ENCODE data around the gene KPNA6.
"Not testable (repeated sequence)": the region's sequence is repeated elsewhere in the genome, so short reads cannot be mapped to it uniquely, and the experiment has no call there.

The KPNA6 gene

GRCh38 chr1:32125313-32125712, 17.5 kb downstream of the KPNA6 start:
- H3K9ac ChIP-seq (ENCODE audit: low read depth, low read length) = no peak overlapping the region
- H3K4me1 ChIP-seq (ENCODE audit: control insufficient read depth, insufficient read depth, low read length) = peaks cover 10% of the 10 kb centered on the region
- H3K36me3 ChIP-seq (ENCODE audit: control insufficient read depth, insufficient read depth, low read length) = no peaks in the 10 kb centered on the region
- no peaks in the 10 kb centered on the region for H3K27me3 ChIP-seq (ENCODE audit: control insufficient read depth, insufficient read depth, low read length)
- no peaks in the 10 kb centered on the region for H3K9me3 ChIP-seq (ENCODE audit: control insufficient read depth, insufficient read depth, low read length)
- no peak overlapping the region for H3K4me3 ChIP-seq (ENCODE audit: low read depth, low read length)

DNA sequence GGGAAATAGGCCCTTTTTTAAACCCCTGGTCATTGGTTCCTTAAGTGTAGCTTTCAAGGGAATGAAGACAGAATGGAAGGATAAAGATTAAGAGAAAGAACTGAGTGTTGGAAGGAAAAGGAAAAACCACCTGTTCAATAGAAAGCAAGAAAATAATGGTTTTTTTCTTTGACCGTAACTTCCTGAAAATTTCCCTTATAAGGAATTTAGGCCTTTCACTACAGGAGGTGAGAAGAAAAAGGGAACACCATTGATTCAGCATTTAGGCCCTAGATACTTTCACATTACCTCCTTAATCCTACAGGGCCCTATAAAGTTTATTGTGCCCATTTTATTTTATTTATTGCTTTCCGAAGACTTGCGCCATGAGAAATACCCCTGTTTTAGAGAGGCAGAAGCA, 18.9 kb downstream of the KPNA6 start:
- Histone ChIP-seq H3K4me3 (ENCODE audit: low read depth, low read length) (no peak overlapping the region), H3K9ac (ENCODE audit: low read depth, low read length) (no peak overlapping the region), H3K36me3 (ENCODE audit: control insufficient read depth, insufficient read depth, low read length) (no peaks in the 10 kb centered on the region), H3K9me3 (ENCODE audit: control insufficient read depth, insufficient read depth, low read length) (no peaks in the 10 kb centered on the region), H3K27me3 (ENCODE audit: control insufficient read depth, insufficient read depth, low read length) (no peaks in the 10 kb centered on the region), H3K4me1 (ENCODE audit: control insufficient read depth, insufficient read depth, low read length) (peaks cover 10% of the 10 kb centered on the region)

- peaks cover 10% of the 10 kb centered on the region for H3K4me1 ChIP-seq (ENCODE audit: control insufficient read depth, insufficient read depth, low read length)
Observed at GRCh38 chr1:32127409-32128198, 19.7 kb downstream of the KPNA6 start.

DNA sequence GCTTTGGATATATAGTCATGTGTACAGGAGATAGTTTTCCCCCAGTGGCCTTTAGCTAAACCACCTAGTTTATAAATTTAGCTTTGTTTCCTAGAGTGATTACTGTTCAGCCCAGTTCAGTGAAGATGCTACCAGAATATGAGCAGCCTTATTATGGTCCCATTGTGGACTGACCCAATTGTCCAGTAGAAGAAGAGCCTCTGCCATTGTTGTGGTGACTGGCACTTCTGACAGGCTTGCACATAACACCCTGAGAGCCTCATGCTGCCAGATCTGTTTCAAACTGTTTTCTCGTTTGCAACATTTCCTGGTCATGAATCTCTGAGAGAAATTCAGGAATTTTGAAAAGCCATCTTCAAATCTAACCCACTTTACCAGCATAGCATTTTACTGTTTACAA, 20.6 kb downstream of the KPNA6 start:
- peaks cover 10% of the 10 kb centered on the region for H3K4me1 ChIP-seq (ENCODE audit: control insufficient read depth, insufficient read depth, low read length)
- no peaks in the 10 kb centered on the region for H3K9me3 ChIP-seq (ENCODE audit: control insufficient read depth, insufficient read depth, low read length)
- H3K36me3 ChIP-seq (ENCODE audit: control insufficient read depth, insufficient read depth, low read length) = no peaks in the 10 kb centered on the region
- H3K4me3 ChIP-seq (ENCODE audit: low read depth, low read length) = no peak overlapping the region
- no peaks in the 10 kb centered on the region for H3K27me3 ChIP-seq (ENCODE audit: control insufficient read depth, insufficient read depth, low read length)
- H3K9ac ChIP-seq (ENCODE audit: low read depth, low read length) = no peak overlapping the region

More at GRCh38 chr1:32127409-32128198, 19.7 kb downstream of the KPNA6 start:
- Histone ChIP-seq H3K4me3 (ENCODE audit: low read depth, low read length) (no peak overlapping the region), H3K27me3 (ENCODE audit: control insufficient read depth, insufficient read depth, low read length) (no peaks in the 10 kb centered on the region), H3K36me3 (ENCODE audit: control insufficient read depth, insufficient read depth, low read length) (no peaks in the 10 kb centered on the region), H3K9me3 (ENCODE audit: control insufficient read depth, insufficient read depth, low read length) (no peaks in the 10 kb centered on the region), H3K9ac (ENCODE audit: low read depth, low read length) (no peak overlapping the region)

GRCh38 chr1:32128964-32129363, 21.1 kb downstream of the KPNA6 start:
- H3K4me3 ChIP-seq (ENCODE audit: low read depth, low read length) = no peak overlapping the region
- H3K4me1 ChIP-seq (ENCODE audit: control insufficient read depth, insufficient read depth, low read length) = peaks cover 10% of the 10 kb centered on the region
- H3K27me3 ChIP-seq (ENCODE audit: control insufficient read depth, insufficient read depth, low read length) = no peaks in the 10 kb centered on the region
- no peak overlapping the region for H3K9ac ChIP-seq (ENCODE audit: low read depth, low read length)
- no peaks in the 10 kb centered on the region for H3K9me3 ChIP-seq (ENCODE audit: control insufficient read depth, insufficient read depth, low read length)
- no peaks in the 10 kb centered on the region for H3K36me3 ChIP-seq (ENCODE audit: control insufficient read depth, insufficient read depth, low read length)

GRCh38 chr1:32133950-32134280, 26.1 kb downstream of the KPNA6 start:
- H3K36me3 ChIP-seq (ENCODE audit: control insufficient read depth, insufficient read depth, low read length); H3K9ac ChIP-seq (ENCODE audit: low read depth, low read length); H3K27me3 ChIP-seq (ENCODE audit: control insufficient read depth, insufficient read depth, low read length); H3K4me3 ChIP-seq (ENCODE audit: low read depth, low read length); H3K9me3 ChIP-seq (ENCODE audit: control insufficient read depth, insufficient read depth, low read length); H3K4me1 ChIP-seq (ENCODE audit: control insufficient read depth, insufficient read depth, low read length): not testable (repeated sequence)

DNA sequence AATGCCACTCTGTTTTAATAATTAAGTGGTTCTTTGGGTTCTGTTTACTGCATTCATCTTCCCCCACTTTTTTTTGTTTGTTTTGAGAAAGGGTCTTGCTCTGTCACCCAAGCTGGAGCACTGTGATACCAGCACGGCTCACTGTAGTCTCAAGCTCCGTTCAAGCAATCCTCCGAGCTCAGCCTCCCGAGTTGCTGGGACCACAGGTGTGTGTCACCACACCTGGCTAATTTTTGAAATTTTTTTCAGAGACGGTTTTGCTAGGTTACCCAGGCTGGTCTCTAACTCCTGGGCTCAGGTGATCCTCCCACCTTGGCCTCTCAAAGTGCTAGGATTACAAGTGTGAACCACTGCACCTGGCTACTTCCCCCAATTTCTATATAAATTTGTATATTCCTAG, 29.3 kb downstream of the KPNA6 start:
- no peaks in the 10 kb centered on the region for H3K36me3 ChIP-seq (ENCODE audit: control insufficient read depth, insufficient read depth, low read length)
- no peak overlapping the region for H3K4me3 ChIP-seq (ENCODE audit: low read depth, low read length)
- no peaks in the 10 kb centered on the region for H3K27me3 ChIP-seq (ENCODE audit: control insufficient read depth, insufficient read depth, low read length)
- no peak overlapping the region for H3K9ac ChIP-seq (ENCODE audit: low read depth, low read length)
- no peaks in the 10 kb centered on the region for H3K9me3 ChIP-seq (ENCODE audit: control insufficient read depth, insufficient read depth, low read length)
- H3K4me1 ChIP-seq (ENCODE audit: control insufficient read depth, insufficient read depth, low read length) = no peaks in the 10 kb centered on the region

DNA sequence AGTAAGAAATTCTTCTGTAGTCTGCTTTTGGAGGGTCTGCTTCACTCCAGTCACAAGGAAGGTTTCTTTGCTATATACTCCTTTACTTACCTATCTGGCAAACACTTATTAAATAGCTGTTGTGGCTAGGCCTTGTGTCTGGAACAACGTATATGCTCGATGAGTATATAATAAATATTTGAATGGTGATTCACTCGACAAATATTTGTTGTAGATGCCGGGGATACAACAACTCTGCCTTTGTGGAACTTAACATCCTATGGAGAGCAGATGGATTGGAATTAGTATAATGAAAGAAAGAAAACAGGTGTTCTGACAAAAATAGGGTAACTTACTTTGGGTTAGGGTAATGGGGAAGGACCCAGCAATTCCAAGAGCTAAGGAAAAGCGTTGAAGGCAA, 31.1 kb downstream of the KPNA6 start:
- Histone ChIP-seq H3K9ac (ENCODE audit: low read depth, low read length) (no peak overlapping the region), H3K4me3 (ENCODE audit: low read depth, low read length) (no peak overlapping the region), H3K27me3 (ENCODE audit: control insufficient read depth, insufficient read depth, low read length) (no peaks in the 10 kb centered on the region), H3K4me1 (ENCODE audit: control insufficient read depth, insufficient read depth, low read length) (no peaks in the 10 kb centered on the region), H3K36me3 (ENCODE audit: control insufficient read depth, insufficient read depth, low read length) (no peaks in the 10 kb centered on the region), H3K9me3 (ENCODE audit: control insufficient read depth, insufficient read depth, low read length) (no peaks in the 10 kb centered on the region)

- Histone ChIP-seq H3K4me3 (ENCODE audit: low read depth, low read length) (no peak overlapping the region), H3K4me1 (ENCODE audit: control insufficient read depth, insufficient read depth, low read length) (no peaks in the 10 kb centered on the region), H3K9me3 (ENCODE audit: control insufficient read depth, insufficient read depth, low read length) (no peaks in the 10 kb centered on the region), H3K27me3 (ENCODE audit: control insufficient read depth, insufficient read depth, low read length) (no peaks in the 10 kb centered on the region), H3K36me3 (ENCODE audit: control insufficient read depth, insufficient read depth, low read length) (no peaks in the 10 kb centered on the region), H3K9ac (ENCODE audit: low read depth, low read length) (no peak overlapping the region)
Observed at GRCh38 chr1:32142446-32143301, 34.8 kb downstream of the KPNA6 start.

DNA sequence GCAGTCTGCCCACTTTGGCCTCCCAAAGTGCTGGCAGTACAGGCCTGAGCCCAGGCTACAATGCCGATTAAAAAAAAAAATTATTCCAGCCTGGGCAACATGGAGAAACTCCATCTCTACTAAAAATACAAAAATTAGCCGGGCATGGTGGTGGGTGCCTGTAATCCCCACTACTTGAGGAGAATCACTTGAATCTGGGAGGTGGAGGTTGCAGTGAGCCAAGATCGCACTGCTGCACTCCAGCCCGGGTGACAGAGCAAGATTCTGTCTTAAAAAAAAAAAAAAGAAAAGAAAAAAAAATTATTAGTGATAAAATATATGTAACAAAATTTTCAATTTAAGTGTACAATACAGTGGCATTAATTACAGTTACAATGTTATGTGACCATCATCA, 35.4 kb downstream of the KPNA6 start:
- H3K9ac ChIP-seq (ENCODE audit: low read depth, low read length); H3K36me3 ChIP-seq (ENCODE audit: control insufficient read depth, insufficient read depth, low read length); H3K4me1 ChIP-seq (ENCODE audit: control insufficient read depth, insufficient read depth, low read length); H3K9me3 ChIP-seq (ENCODE audit: control insufficient read depth, insufficient read depth, low read length); H3K27me3 ChIP-seq (ENCODE audit: control insufficient read depth, insufficient read depth, low read length); H3K4me3 ChIP-seq (ENCODE audit: low read depth, low read length): not testable (repeated sequence)

GRCh38 chr1:32144033-32144432, 36.2 kb downstream of the KPNA6 start:
- H3K4me3 ChIP-seq (ENCODE audit: low read depth, low read length) = no peak overlapping the region
- no peaks in the 10 kb centered on the region for H3K9me3 ChIP-seq (ENCODE audit: control insufficient read depth, insufficient read depth, low read length)
- no peaks in the 10 kb centered on the region for H3K36me3 ChIP-seq (ENCODE audit: control insufficient read depth, insufficient read depth, low read length)
- no peaks in the 10 kb centered on the region for H3K4me1 ChIP-seq (ENCODE audit: control insufficient read depth, insufficient read depth, low read length)
- no peak overlapping the region for H3K9ac ChIP-seq (ENCODE audit: low read depth, low read length)
- no peaks in the 10 kb centered on the region for H3K27me3 ChIP-seq (ENCODE audit: control insufficient read depth, insufficient read depth, low read length)

- H3K9ac ChIP-seq (ENCODE audit: low read depth, low read length); H3K4me3 ChIP-seq (ENCODE audit: low read depth, low read length); H3K4me1 ChIP-seq (ENCODE audit: control insufficient read depth, insufficient read depth, low read length); H3K9me3 ChIP-seq (ENCODE audit: control insufficient read depth, insufficient read depth, low read length); H3K27me3 ChIP-seq (ENCODE audit: control insufficient read depth, insufficient read depth, low read length); H3K36me3 ChIP-seq (ENCODE audit: control insufficient read depth, insufficient read depth, low read length): not testable (repeated sequence)
Observed at GRCh38 chr1:32147799-32148198, 39.9 kb downstream of the KPNA6 start.
